PC-3 (cell line): ENCODE results near the gene SLC13A1.
"Not testable (repeated sequence)": the region's sequence is repeated elsewhere in the genome, so short reads cannot be mapped to it uniquely, and the experiment has no call there.

ENCODE experiments used
- EZH2 ChIP-seq: fragments of 300-600 bp; sonication (generic); IDR thresholded peaks from one replicate; pipeline ENCODE4 v1.6.1; 2017; ENCODE audit warnings: antibody characterized with exemption, mild to moderate bottlenecking, low read length; ENCODE audit not compliant: unreplicated experiment
- TF ChIP-seq, protein P1 (sequence below): fragments of 300-600 bp; sonication (generic); conservative IDR thresholded peaks from 2 replicates; pipeline ENCODE4 v1.5.1; 2017; ENCODE audit warnings: antibody characterized with exemption, low read depth, mild to moderate bottlenecking, low read length

DNA sequence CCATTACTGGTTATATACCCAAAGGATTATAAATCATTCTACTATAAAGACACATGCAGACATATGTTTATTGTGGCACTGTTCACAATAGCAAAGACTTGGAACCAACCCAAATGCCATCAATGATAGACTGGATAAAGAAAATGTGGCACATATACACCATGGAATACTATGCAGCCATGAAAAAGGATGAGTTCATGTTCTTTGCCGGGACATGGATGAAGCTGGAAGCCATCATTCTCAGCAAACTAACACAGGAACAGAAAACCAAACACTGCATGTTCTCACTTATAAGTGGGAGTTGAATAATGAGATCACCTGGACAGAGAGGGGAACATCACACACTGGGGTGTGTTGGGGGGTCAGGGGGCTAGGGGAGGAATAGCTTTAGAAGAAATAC, 112.9 kb downstream of the SLC13A1 start:
- TF ChIP-seq, protein P1, sequence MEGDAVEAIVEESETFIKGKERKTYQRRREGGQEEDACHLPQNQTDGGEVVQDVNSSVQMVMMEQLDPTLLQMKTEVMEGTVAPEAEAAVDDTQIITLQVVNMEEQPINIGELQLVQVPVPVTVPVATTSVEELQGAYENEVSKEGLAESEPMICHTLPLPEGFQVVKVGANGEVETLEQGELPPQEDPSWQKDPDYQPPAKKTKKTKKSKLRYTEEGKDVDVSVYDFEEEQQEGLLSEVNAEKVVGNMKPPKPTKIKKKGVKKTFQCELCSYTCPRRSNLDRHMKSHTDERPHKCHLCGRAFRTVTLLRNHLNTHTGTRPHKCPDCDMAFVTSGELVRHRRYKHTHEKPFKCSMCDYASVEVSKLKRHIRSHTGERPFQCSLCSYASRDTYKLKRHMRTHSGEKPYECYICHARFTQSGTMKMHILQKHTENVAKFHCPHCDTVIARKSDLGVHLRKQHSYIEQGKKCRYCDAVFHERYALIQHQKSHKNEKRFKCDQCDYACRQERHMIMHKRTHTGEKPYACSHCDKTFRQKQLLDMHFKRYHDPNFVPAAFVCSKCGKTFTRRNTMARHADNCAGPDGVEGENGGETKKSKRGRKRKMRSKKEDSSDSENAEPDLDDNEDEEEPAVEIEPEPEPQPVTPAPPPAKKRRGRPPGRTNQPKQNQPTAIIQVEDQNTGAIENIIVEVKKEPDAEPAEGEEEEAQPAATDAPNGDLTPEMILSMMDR, result not testable (repeated sequence)
- TF ChIP-seq EZH2, result not testable (repeated sequence)
